Measurements from ENCODE around the gene DLAT. TPM values are rescaled to one million over a fixed set of nuclear protein-coding genes. Genes with fewer than 3 reads are reported as not detected.
"Not testable (repeated sequence)": the region's sequence is repeated elsewhere in the genome, so short reads cannot be mapped to it uniquely, and the experiment has no call there.

The DLAT gene
- total and polyA plus RNA-seq, 7 experiments from 2014 or later: 13.1 to 31.0 (median 22.0) TPM

DNA sequence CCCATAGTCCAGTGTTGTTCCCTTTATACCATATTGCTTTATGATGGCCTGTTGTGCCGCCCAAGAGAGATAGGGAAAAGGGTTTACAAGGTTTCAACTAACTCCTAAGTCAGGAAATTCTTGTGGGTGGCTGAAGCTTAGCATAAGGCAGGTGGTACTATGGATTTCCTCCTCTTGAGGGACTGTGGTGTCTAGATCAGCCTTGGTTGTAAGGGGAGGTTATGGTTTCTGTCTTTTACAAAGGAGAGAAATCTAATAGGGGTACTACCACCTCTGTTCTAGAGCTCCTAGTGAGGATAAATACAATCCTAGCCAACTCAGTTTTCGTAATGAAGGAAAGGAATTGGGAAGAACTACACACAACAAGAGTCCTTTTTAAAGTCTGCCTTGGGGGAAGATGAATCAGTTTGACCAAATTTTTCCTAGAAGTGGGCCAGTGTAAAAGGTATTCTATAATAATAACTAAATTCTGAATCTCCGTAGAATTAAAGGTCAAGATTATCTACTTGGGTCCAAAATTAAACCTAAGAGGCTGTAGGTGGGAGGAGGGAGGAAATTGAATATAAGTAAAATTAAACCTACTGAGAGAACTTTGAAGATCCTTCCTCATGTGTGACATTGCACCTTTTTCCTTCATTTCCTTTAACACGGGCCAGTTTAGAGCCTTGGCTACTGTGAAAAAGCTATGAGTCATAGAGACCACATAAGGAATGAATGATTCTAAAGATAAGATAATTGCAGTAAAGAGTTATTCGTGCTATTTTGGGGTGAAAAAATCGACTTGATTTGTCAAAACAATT, 17.2 kb downstream of the DLAT start:
- H3K4me3 Mint-ChIP-seq: no peak overlapping the region
- Histone ChIP-seq H3K27me3 (ENCODE audit: control insufficient read depth in 2 of 2, insufficient read depth in 2 of 2, low read length in 2 of 2) (no peaks in the 10 kb centered on the region), H3K4me1 (ENCODE audit: control insufficient read depth in 2 of 2, insufficient read depth in 2 of 2, low read length in 2 of 2) (no peaks in the 10 kb centered on the region), H3K36me3 (ENCODE audit: control insufficient read depth in 2 of 3, insufficient read depth in 3 of 3, low read length in 3 of 3) (peaks cover 13 to 58% (median 21%) of the 10 kb centered on the region in 3 experiments), H3K9me3 (ENCODE audit: control insufficient read depth in 2 of 3, low read length in 3 of 3) (no peaks in the 10 kb centered on the region), H3K4me3 (ENCODE audit: low read length) (no peak overlapping the region), H3K27ac (ENCODE audit: low read depth, low read length) (no peak overlapping the region)
- peak overlapping the region in 2 of 9 donors; percentile 27 to 52 for H3K27ac Mint-ChIP-seq
- no peak for DNase-seq
- H3K36me3 Mint-ChIP-seq: peaks cover 13 to 64% (median 48%) of the 10 kb centered on the region in 5 donors
- POLR2A ChIA-PET: interaction anchor here (0.6 kb wide), 1 partner anchor 13 kb away, joined by 3 read pairs; no protein-coding TSS in a partner anchor
- CTCF ChIA-PET: interaction anchor here (1.1 kb wide), 1 partner anchor 110 kb away, joined by 5 read pairs; no protein-coding TSS in a partner anchor
- no peak for ATAC-seq
- no peaks in the 10 kb centered on the region for H3K27me3 Mint-ChIP-seq
- no peaks in the 10 kb centered on the region for H3K9me3 Mint-ChIP-seq
- intact Hi-C loops (cut with micrococcal nuclease): no loop called here
- H3K4me1 Mint-ChIP-seq: peaks cover 0 to 20% (median 5%) of the 10 kb centered on the region in 7 donors

DNA sequence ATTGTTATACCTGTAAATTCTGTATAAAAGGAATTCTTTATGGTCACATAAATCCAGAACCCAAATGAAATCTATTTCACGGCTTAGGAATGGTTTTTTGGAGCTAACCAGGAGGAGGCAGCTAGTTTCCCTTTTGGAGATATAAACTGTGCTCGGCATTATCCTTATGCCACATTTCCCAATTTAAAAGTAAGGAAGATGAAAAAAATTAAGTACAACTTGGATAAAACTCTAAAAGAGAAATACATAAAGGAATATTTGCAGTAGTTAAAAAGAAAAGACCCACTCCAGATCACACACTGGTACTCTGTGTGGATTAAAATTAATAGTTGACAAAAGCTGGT, 17.7 kb downstream of the DLAT start:
- H3K4me1 Mint-ChIP-seq: peaks cover 0 to 20% (median 5%) of the 10 kb centered on the region in 7 donors
- H3K27ac ChIP-seq (ENCODE audit: low read depth, low read length): no peak overlapping the region
- no peaks in the 10 kb centered on the region for H3K4me1 ChIP-seq (ENCODE audit: control insufficient read depth in 2 of 2, insufficient read depth in 2 of 2, low read length in 2 of 2)
- ChIA-PET POLR2A (interaction anchor here (0.6 kb wide), 1 partner anchor 12 kb away, joined by 3 read pairs; no protein-coding TSS in a partner anchor), CTCF (no interaction called here)
- intact Hi-C loops (cut with micrococcal nuclease): no loop called here
- no peaks in the 10 kb centered on the region for H3K27me3 Mint-ChIP-seq
- peaks cover 13 to 52% (median 21%) of the 10 kb centered on the region in 3 experiments for H3K36me3 ChIP-seq (ENCODE audit: control insufficient read depth in 2 of 3, insufficient read depth in 3 of 3, low read length in 3 of 3)
- DNase-seq (no peak), ATAC-seq (no peak)
- H3K4me3 Mint-ChIP-seq: no peak overlapping the region
- H3K4me3 ChIP-seq (ENCODE audit: low read length): no peak overlapping the region
- no peaks in the 10 kb centered on the region for H3K27me3 ChIP-seq (ENCODE audit: control insufficient read depth in 2 of 2, insufficient read depth in 2 of 2, low read length in 2 of 2)
- peaks cover 14 to 70% (median 51%) of the 10 kb centered on the region in 5 donors for H3K36me3 Mint-ChIP-seq
- no peak overlapping the region for H3K27ac Mint-ChIP-seq
- H3K9me3 ChIP-seq (ENCODE audit: control insufficient read depth in 2 of 3, low read length in 3 of 3): no peaks in the 10 kb centered on the region
- no peaks in the 10 kb centered on the region for H3K9me3 Mint-ChIP-seq

DNA sequence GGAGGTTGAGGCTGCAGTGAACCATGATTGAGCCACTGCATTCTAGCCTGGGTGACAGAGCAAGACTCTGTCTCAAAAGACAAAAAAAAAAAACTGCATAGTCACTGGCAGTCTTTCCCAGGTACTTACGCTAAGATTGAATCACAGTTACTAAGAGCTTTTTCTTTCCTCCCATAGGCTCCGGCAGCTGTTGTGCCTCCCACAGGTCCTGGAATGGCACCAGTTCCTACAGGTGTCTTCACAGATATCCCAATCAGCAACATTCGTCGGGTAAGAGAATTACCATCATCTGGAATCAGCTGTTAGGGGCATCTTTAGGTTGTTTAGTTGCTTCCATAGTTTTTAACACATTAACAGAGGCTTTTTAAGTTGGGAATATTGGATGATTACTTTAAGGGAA, 19.8 kb downstream of the DLAT start:
- no peaks in the 10 kb centered on the region for H3K27me3 Mint-ChIP-seq
- ChIA-PET POLR2A (no interaction called here), CTCF (no interaction called here)
- ATAC-seq (no peak), DNase-seq (no peak)
- Histone ChIP-seq H3K9me3 (ENCODE audit: control insufficient read depth in 2 of 3, low read length in 3 of 3) (no peaks in the 10 kb centered on the region), H3K27me3 (ENCODE audit: control insufficient read depth in 2 of 2, insufficient read depth in 2 of 2, low read length in 2 of 2) (no peaks in the 10 kb centered on the region), H3K36me3 (ENCODE audit: control insufficient read depth in 2 of 3, insufficient read depth in 3 of 3, low read length in 3 of 3) (peaks cover 5 to 39% (median 12%) of the 10 kb centered on the region in 3 experiments), H3K4me1 (ENCODE audit: control insufficient read depth in 2 of 2, insufficient read depth in 2 of 2, low read length in 2 of 2) (no peaks in the 10 kb centered on the region), H3K27ac (ENCODE audit: low read depth, low read length) (no peak overlapping the region), H3K4me3 (ENCODE audit: low read length) (no peak overlapping the region)
- no peak overlapping the region for H3K4me3 Mint-ChIP-seq
- H3K36me3 Mint-ChIP-seq: peaks cover 18 to 76% (median 47%) of the 10 kb centered on the region in 5 donors
- intact Hi-C loops (cut with micrococcal nuclease): no loop called here
- H3K27ac Mint-ChIP-seq: peak overlapping the region in 1 of 9 donors; percentile 31
- no peaks in the 10 kb centered on the region for H3K9me3 Mint-ChIP-seq
- H3K4me1 Mint-ChIP-seq: peaks cover 0 to 29% (median 12%) of the 10 kb centered on the region in 7 donors

DNA sequence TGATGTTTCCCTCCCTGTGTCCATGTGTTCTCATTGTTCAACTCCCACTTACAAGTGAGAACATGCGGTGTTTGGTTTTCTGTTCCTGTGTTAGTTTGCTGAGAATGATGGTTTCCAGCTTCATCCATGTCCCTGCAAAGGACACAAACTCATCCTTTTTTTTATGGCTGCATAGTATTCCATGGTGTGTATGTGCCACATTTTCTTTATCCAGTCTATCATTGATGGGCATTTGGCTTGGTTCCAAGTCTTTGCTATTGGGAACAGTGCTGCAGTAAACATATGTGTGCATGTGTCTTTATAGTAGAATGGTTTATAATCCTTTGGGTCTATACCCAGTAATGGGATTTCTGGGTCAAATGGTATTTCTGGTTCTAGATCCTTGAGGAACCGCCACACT, 21.4 kb downstream of the DLAT start:
- DNase-seq; H3K4me1 ChIP-seq (ENCODE audit: control insufficient read depth in 2 of 2, insufficient read depth in 2 of 2, low read length in 2 of 2); intact Hi-C loops (cut with micrococcal nuclease); H3K9me3 ChIP-seq (ENCODE audit: control insufficient read depth in 2 of 3, low read length in 3 of 3); H3K27me3 ChIP-seq (ENCODE audit: control insufficient read depth in 2 of 2, insufficient read depth in 2 of 2, low read length in 2 of 2); H3K27ac ChIP-seq (ENCODE audit: low read depth, low read length); ATAC-seq; H3K9me3 Mint-ChIP-seq; H3K4me3 Mint-ChIP-seq; H3K27me3 Mint-ChIP-seq; POLR2A ChIA-PET; H3K4me3 ChIP-seq (ENCODE audit: low read length); CTCF ChIA-PET: not testable (repeated sequence)
- H3K27ac Mint-ChIP-seq: peak overlapping the region in 1 of 9 donors; percentile 79
- H3K36me3 Mint-ChIP-seq: peaks cover 18 to 78% (median 46%) of the 10 kb centered on the region in 5 donors
- peaks cover 0 to 26% (median 12%) of the 10 kb centered on the region in 7 donors for H3K4me1 Mint-ChIP-seq
- H3K36me3 ChIP-seq (ENCODE audit: control insufficient read depth in 2 of 3, insufficient read depth in 3 of 3, low read length in 3 of 3): peaks cover 5 to 38% (median 14%) of the 10 kb centered on the region in 3 experiments

DNA sequence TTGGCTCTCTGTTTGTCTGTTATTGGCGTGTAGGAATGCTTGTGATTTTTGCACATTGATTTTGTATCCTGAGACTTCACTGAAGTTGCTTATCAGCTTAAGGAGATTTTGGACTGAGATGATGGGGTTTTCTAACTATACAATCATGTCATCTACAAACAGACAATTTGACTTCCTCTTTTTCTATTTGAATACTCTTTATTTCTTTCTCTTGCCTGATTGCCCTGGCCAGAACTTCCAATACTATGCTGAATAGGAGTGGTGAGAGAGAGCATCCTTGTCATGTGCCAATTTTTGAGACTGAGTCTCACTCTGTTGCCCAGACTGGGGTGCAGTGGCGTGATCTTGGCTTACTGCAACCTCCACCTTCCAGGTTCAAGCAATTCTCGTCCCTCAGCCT, 23.0 kb downstream of the DLAT start:
- POLR2A ChIA-PET: not testable (repeated sequence)

DNA sequence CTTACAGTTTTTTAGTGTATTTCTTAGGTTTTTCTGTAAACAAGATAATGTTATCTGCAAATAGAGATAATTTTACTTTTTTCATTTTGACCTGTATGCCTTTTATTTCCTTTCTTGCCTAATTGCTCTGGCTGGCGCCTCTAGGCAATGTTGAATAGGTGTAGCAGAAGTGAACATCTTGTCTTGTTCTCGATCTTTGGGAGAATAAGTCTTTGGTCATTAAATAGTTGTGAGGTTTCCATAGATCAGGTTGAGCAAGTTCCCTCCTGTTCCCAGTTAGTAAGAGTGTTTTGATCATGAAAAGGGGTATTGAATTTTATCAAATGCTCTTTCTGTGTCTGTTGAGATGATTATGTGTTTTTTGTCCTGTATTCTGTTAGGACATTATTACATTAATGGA, 24.6 kb downstream of the DLAT start:
- DNase-seq: no peak
- H3K36me3 Mint-ChIP-seq: peaks cover 19 to 82% (median 57%) of the 10 kb centered on the region in 5 donors
- no peak overlapping the region for H3K4me3 Mint-ChIP-seq
- POLR2A ChIA-PET: no interaction called here
- ATAC-seq: no peak
- H3K4me3 ChIP-seq (ENCODE audit: low read length): no peak overlapping the region
- no peaks in the 10 kb centered on the region for H3K4me1 ChIP-seq (ENCODE audit: control insufficient read depth in 2 of 2, insufficient read depth in 2 of 2, low read length in 2 of 2)
- H3K27ac ChIP-seq (ENCODE audit: low read depth, low read length): no peak overlapping the region
- H3K36me3 ChIP-seq (ENCODE audit: control insufficient read depth in 2 of 3, insufficient read depth in 3 of 3, low read length in 3 of 3): peaks cover 5 to 45% (median 20%) of the 10 kb centered on the region in 3 experiments
- CTCF ChIA-PET: no interaction called here
- peak overlapping the region in 3 of 9 donors; percentile 5 to 34 (median 8) for H3K27ac Mint-ChIP-seq
- H3K9me3 Mint-ChIP-seq: no peaks in the 10 kb centered on the region
- H3K27me3 Mint-ChIP-seq: no peaks in the 10 kb centered on the region
- H3K4me1 Mint-ChIP-seq: peaks cover 0 to 15% (median 12%) of the 10 kb centered on the region in 7 donors
- no peaks in the 10 kb centered on the region for H3K27me3 ChIP-seq (ENCODE audit: control insufficient read depth in 2 of 2, insufficient read depth in 2 of 2, low read length in 2 of 2)
- intact Hi-C loops (cut with micrococcal nuclease): no loop called here
- H3K9me3 ChIP-seq (ENCODE audit: control insufficient read depth in 2 of 3, low read length in 3 of 3): no peaks in the 10 kb centered on the region

More for the DNA sequence above, 23.0 kb downstream of the DLAT start:
- H3K9me3 ChIP-seq (ENCODE audit: control insufficient read depth in 2 of 3, low read length in 3 of 3); H3K27ac ChIP-seq (ENCODE audit: low read depth, low read length); H3K4me3 ChIP-seq (ENCODE audit: low read length); H3K27me3 Mint-ChIP-seq; DNase-seq; ATAC-seq; H3K27me3 ChIP-seq (ENCODE audit: control insufficient read depth in 2 of 2, insufficient read depth in 2 of 2, low read length in 2 of 2); intact Hi-C loops (cut with micrococcal nuclease); H3K4me1 ChIP-seq (ENCODE audit: control insufficient read depth in 2 of 2, insufficient read depth in 2 of 2, low read length in 2 of 2); H3K9me3 Mint-ChIP-seq; H3K4me3 Mint-ChIP-seq; CTCF ChIA-PET: not testable (repeated sequence)
- Mint-ChIP-seq H3K27ac (peak overlapping the region in 1 of 9 donors; percentile 32), H3K36me3 (peaks cover 19 to 87% (median 53%) of the 10 kb centered on the region in 5 donors), H3K4me1 (peaks cover 0 to 15% (median 12%) of the 10 kb centered on the region in 7 donors)
- H3K36me3 ChIP-seq (ENCODE audit: control insufficient read depth in 2 of 3, insufficient read depth in 3 of 3, low read length in 3 of 3): peaks cover 5 to 43% (median 20%) of the 10 kb centered on the region in 3 experiments
